ENCODE data around the gene CLN6. TPM values are rescaled to one million over a fixed set of nuclear protein-coding genes. Genes with fewer than 3 reads are reported as not detected.

Gene CLN6
- 29.5 and 43.0 TPM in 2 replicates for total RNA-seq (ENCODE audit: low replicate concordance)
- long read RNA-seq: 0 reads

- peaks cover 51% of the 10 kb centered on the region for H3K4me1 Mint-ChIP-seq (ENCODE audit: unreplicated experiment)
These were observed at the start of gene CLN6 for GRCh38 chr15:68229386-68230156. Gene CLN6, minus strand, starts transcription at chr15:68229728. Its CDS starts 144 bp downstream, at chr15:68229584.

DNA sequence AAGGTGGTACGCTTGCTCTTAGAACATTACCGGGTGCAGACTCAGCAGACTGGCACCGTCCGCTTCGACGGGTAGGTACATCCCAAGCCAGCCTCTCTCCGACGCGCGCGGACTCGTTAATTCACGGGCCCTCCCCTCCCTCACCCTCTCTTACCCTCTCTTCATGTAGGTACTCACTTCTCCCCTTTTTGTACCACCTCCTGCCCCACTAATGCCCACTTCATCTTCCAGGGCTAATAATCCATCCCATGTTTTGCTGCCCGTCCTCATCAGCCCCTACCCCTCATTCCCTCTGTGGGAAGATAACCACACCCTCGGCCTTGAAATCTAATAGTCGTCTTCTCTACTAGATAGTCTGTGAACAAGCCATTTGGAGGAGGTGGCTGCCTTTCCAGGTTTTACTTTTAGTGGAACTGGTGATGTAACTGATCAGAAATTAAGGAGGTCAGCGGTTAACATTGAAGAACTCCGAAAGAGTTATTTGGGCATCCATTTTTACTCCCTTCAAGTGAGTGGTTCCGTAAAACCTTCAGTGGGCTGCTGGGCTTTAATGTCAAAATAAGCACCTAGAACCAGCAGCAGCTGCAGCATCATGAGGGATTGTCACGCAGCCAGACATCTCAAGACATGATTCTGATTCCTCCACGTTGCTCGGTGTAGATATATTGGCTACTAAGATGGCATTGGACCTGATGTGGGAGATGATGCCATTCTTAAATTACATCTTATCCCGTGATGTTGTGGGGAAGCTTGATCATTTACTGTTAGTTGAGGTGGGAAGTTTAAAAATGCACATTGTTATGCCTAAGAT lies 49.3 kb upstream of the CLN6 start:
- peak overlapping the region; percentile 95 for H3K27ac Mint-ChIP-seq
- DNase-seq (ENCODE audit: extremely low spot score, unreplicated experiment): no peak
- H3K4me1 Mint-ChIP-seq (ENCODE audit: unreplicated experiment): peaks cover 37% of the 10 kb centered on the region
- H3K36me3 Mint-ChIP-seq: peaks cover 9% of the 10 kb centered on the region
- TF ChIP-seq, protein P1, sequence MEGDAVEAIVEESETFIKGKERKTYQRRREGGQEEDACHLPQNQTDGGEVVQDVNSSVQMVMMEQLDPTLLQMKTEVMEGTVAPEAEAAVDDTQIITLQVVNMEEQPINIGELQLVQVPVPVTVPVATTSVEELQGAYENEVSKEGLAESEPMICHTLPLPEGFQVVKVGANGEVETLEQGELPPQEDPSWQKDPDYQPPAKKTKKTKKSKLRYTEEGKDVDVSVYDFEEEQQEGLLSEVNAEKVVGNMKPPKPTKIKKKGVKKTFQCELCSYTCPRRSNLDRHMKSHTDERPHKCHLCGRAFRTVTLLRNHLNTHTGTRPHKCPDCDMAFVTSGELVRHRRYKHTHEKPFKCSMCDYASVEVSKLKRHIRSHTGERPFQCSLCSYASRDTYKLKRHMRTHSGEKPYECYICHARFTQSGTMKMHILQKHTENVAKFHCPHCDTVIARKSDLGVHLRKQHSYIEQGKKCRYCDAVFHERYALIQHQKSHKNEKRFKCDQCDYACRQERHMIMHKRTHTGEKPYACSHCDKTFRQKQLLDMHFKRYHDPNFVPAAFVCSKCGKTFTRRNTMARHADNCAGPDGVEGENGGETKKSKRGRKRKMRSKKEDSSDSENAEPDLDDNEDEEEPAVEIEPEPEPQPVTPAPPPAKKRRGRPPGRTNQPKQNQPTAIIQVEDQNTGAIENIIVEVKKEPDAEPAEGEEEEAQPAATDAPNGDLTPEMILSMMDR (conservative IDR thresholded peaks at IDR 0.05): no peak
- H3K9me3 Mint-ChIP-seq: no peaks in the 10 kb centered on the region
- peak overlapping the region; percentile 100 for H3K4me3 Mint-ChIP-seq
- no peaks in the 10 kb centered on the region for H3K27me3 Mint-ChIP-seq

More at GRCh38 chr15:68229386-68230156, at the start of gene CLN6:
- H3K4me3 Mint-ChIP-seq: peak within 1 kb of the TSS; percentile 94
- DNase-seq (ENCODE audit: extremely low spot score, unreplicated experiment): peak; percentile 88
- H3K9me3 Mint-ChIP-seq: no peaks in the 10 kb centered on the region
- peaks cover 4% of the 10 kb centered on the region for H3K27me3 Mint-ChIP-seq
- TF ChIP-seq, protein P1 (conservative IDR thresholded peaks at IDR 0.05): no peak
- peaks cover 4% of the 10 kb centered on the region for H3K36me3 Mint-ChIP-seq
- H3K27ac Mint-ChIP-seq: peak within 1 kb of the TSS; percentile 91

DNA sequence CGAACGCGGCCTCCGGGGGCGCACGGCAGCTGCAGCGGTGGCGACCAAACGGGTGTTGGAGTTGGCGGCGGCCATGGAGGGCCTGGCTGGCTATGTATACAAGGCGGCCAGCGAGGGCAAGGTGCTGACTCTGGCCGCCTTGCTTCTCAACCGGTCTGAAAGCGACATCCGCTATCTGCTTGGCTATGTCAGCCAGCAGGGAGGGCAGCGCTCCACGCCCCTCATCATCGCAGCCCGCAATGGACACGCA lies 48.7 kb upstream of the CLN6 start:
- Mint-ChIP-seq H3K4me3 (peak overlapping the region; percentile 100), H3K27ac (peak overlapping the region; percentile 95), H3K9me3 (no peaks in the 10 kb centered on the region), H3K27me3 (no peaks in the 10 kb centered on the region), H3K36me3 (peaks cover 9% of the 10 kb centered on the region), H3K4me1 (ENCODE audit: unreplicated experiment) (peaks cover 37% of the 10 kb centered on the region)
- DNase-seq (ENCODE audit: extremely low spot score, unreplicated experiment): peak; percentile 84
- TF ChIP-seq, protein P1 (conservative IDR thresholded peaks at IDR 0.05): peak; percentile 13

DNA sequence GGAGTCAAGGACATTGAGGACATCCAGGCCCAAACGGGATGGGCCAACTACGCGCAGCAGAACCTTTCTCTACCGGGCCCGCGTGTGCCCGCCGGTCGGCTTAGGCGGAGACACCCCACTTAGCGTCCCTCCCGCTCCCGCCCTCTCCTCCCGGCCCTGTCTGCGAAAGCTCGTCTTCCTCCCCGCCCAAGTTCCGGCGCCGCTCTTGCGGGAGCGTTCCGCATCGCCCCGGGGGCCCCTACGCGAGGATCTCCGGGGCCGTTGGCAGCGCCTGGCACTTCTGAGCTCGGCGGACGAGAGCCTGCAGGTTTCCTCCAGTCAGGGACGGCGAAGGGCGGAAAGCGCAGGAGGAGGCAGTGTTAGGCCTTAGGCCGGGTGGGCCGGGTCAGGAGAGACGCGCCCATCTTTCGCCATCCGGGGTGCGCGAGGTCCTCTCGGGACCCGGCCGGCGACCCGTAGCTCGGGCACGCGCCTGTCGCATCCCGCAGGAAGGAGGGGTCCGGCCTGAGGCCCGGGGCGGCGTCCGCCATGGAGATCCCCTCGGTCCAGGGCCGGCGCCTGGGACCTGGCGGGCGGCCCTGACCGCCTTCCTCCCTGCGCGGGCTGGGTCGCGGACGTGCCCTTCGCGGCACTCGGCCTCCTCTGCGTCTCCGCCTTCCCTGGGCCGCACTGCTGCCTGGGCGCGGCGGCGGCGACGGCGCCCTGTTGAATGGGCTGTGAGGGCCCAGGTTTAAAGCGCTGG lies 48.2 kb upstream of the CLN6 start, which contains the start of gene FEM1B:
Gene FEM1B (plus strand): TSS at position 143 of the 742 bp plus-strand sequence. CDS start 673 bp downstream, outside the sequence.
- Mint-ChIP-seq H3K27me3 (no peaks in the 10 kb centered on the region), H3K27ac (peak within 1 kb of the TSS; percentile 99), H3K36me3 (peaks cover 9% of the 10 kb centered on the region), H3K4me1 (ENCODE audit: unreplicated experiment) (peaks cover 38% of the 10 kb centered on the region), H3K9me3 (no peaks in the 10 kb centered on the region), H3K4me3 (peak within 1 kb of the TSS; percentile 100)
- TF ChIP-seq, protein P1 (conservative IDR thresholded peaks at IDR 0.05): peak; percentile 72
- DNase-seq (ENCODE audit: extremely low spot score, unreplicated experiment): peak; percentile 87

DNA sequence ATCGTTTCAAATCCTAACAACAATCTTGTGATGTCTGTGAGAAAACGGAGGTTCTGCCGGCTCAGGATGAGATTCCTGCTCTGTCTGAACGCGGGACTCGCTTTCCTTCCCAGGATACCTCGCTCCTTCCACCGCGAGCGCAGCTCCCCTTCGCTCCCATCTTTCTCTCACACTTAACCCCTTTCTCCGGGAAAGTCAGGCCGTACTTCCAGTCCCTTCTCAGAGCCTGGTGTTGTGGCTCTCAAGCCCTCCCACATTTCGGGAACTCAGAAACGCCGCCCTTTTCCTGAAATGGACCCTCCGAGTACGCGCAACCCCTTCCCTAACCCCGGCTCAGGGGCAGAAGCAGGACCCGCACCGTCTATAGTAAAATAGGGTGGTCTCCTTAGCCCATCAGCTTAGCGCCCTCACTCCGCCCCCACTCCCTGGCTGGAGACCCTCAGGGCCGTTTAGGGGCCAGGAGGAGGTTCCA lies 47.6 kb upstream of the CLN6 start:
- Mint-ChIP-seq H3K27me3 (no peaks in the 10 kb centered on the region), H3K27ac (peak overlapping the region; percentile 99), H3K4me3 (peak overlapping the region; percentile 100), H3K36me3 (peaks cover 9% of the 10 kb centered on the region), H3K9me3 (no peaks in the 10 kb centered on the region), H3K4me1 (ENCODE audit: unreplicated experiment) (peaks cover 43% of the 10 kb centered on the region)
- TF ChIP-seq, protein P1 (conservative IDR thresholded peaks at IDR 0.05): no peak
- DNase-seq (ENCODE audit: extremely low spot score, unreplicated experiment): no peak
